OCI-LY7 (cell line): ENCODE results near the gene NLRC3. TPM values are rescaled to one million over a fixed set of nuclear protein-coding genes. Genes with fewer than 3 reads are reported as not detected.

Experiments
- BruUV-seq: library from RNA; stranded (reverse); fragments of 400-500 nt; replicated peaks from 2 replicates; lab custom pipeline; 2021; lab: Mats Ljungman, UMichigan
- CTCF ChIA-PET: fragments of 300-600 bp; sonication (Branson Sonifier 250); formaldehyde crosslinking; loops from one replicate; lab custom pipeline; 2022; ENCODE audit warnings: antibody characterized with exemption; ENCODE audit not compliant: unreplicated experiment; lab: Charles Lee
- POLR2A ChIA-PET: fragments of 300-600 bp; sonication (Branson Sonifier 250); formaldehyde crosslinking; loops from one replicate; lab custom pipeline; 2022; ENCODE audit warnings: antibody characterized with exemption; lab: Charles Lee
- DNase-seq: peaks from one replicate; pipeline ENCODE4 v3.0.0-alpha.2; 2015; ENCODE audit warnings: low spot score
- H2AFZ ChIP-seq: fragments of 200-600 bp; sonication (generic), shearing (Covaris generic); 2 replicates; pipeline ENCODE4 v1.6.1; 2014; ENCODE audit warnings: mild to moderate bottlenecking, antibody characterized with exemption, low read length, moderate library complexity
- H3K27ac ChIP-seq: fragments of 200-600 bp; sonication (generic); 2 replicates; pipeline ENCODE4 v1.5.1; 2014; ENCODE audit warnings: mixed run types, low read depth, mild to moderate bottlenecking, moderate library complexity, low read length, inconsistent platforms; ENCODE audit not compliant: poor library complexity, severe bottlenecking
- H3K36me3 ChIP-seq: fragments of 200-600 bp; sonication (generic); 2 replicates; pipeline ENCODE4 v1.6.1; 2014; ENCODE audit warnings: mild to moderate bottlenecking, antibody characterized with exemption, low read length, moderate library complexity, mixed read lengths; ENCODE audit not compliant: insufficient read depth
- H3K4me1 ChIP-seq: fragments of 200-600 bp; sonication (generic); 2 replicates; pipeline ENCODE4 v1.5.1; 2014; ENCODE audit warnings: mild to moderate bottlenecking, low read length; ENCODE audit not compliant: insufficient read depth, poor library complexity, severe bottlenecking
- H3K4me2 ChIP-seq: fragments of 200-600 bp; sonication (generic); 2 replicates; pipeline ENCODE4 v1.6.1; 2014; ENCODE audit warnings: mild to moderate bottlenecking, low read length
- H3K4me3 ChIP-seq: fragments of 200-600 bp; sonication (generic); 2 replicates; pipeline ENCODE4 v1.5.1; 2014; ENCODE audit warnings: mild to moderate bottlenecking, low read depth, low read length; ENCODE audit not compliant: poor library complexity, severe bottlenecking
- H3K79me2 ChIP-seq: fragments of 200-600 bp; sonication (generic); 2 replicates; pipeline ENCODE4 v1.6.1; 2016; ENCODE audit warnings: low read depth, mild to moderate bottlenecking, low read length, moderate library complexity, mixed read lengths; ENCODE audit not compliant: insufficient read depth
- H3K9me2 ChIP-seq: fragments of 200-600 bp; sonication (generic); 2 replicates; pipeline ENCODE4 v1.6.1; 2016; ENCODE audit warnings: mild to moderate bottlenecking, low read length, mixed read lengths; ENCODE audit not compliant: insufficient read depth
- H3K9me3 ChIP-seq: fragments of 200-600 bp; sonication (generic); 2 replicates; pipeline ENCODE4 v1.6.1; 2014; ENCODE audit warnings: mild to moderate bottlenecking, mixed run types, low read length, mixed read lengths
- H4K20me1 ChIP-seq: fragments of 200-600 bp; sonication (generic); 2 replicates; pipeline ENCODE4 v1.6.1; 2014; ENCODE audit warnings: mild to moderate bottlenecking, antibody characterized with exemption, low read length, moderate library complexity, mixed read lengths; ENCODE audit not compliant: insufficient read depth
- CTCF ChIP-seq: fragments of 200-600 bp; sonication (generic); conservative IDR thresholded peaks from 2 replicates; pipeline ENCODE4 v1.5.1; 2014; ENCODE audit warnings: mild to moderate bottlenecking, antibody characterized with exemption, low read length, moderate library complexity, mixed read lengths
- EZH2phosphoT487 ChIP-seq: fragments of 200-600 bp; sonication (generic); IDR thresholded peaks from 2 replicates; pipeline ENCODE4 v1.6.1; 2018; ENCODE audit warnings: low read depth, borderline replicate concordance, mild to moderate bottlenecking, mixed run types, antibody characterized with exemption, low read length, moderate library complexity, mixed read lengths
- intact Hi-C: fragments of 100-400 bp; cut with micrococcal nuclease; formaldehyde crosslinking; loops from one replicate; pipeline ENCODE4 v1.10.0; 2022; ENCODE audit not compliant: unreplicated experiment
- total RNA-seq, 2 experiments: library from RNA; depleted of rRNA in 1 of 2; stranded (reverse); fragments of >200 nt in 1 of 2; shearing (Covaris generic) in 1 of 2; gene quantifications; 2 replicates each; pipeline ENCODE4 v1.2.3, GENCODE V29; 2014 to 2022

NLRC3 gene
- total RNA-seq, 2 experiments from 2014 or later = 50.6 to 74.0 TPM

GRCh38 chr16:3592559-3592958, 15.4 kb upstream of the NLRC3 start:
- no peaks in the 10 kb centered on the region for H4K20me1 ChIP-seq
- H3K79me2 ChIP-seq = no peaks in the 10 kb centered on the region
- peaks cover 79% of the 10 kb centered on the region for H3K36me3 ChIP-seq
- ChIA-PET CTCF (interaction anchor here (1.4 kb wide), 1 partner anchor 15 kb away, joined by 3 read pairs; no protein-coding TSS in a partner anchor), POLR2A (no interaction called here)
- H2AFZ ChIP-seq = no peak overlapping the region
- BruUV-seq = no TSS peak
- DNase-seq = no peak
- TF ChIP-seq CTCF (0 out of 2 replicates have a peak, but pooled peaks have one; percentile 15), EZH2phosphoT487 (no peak)
- H3K4me1 ChIP-seq = peaks cover 18% of the 10 kb centered on the region
- no peak overlapping the region for H3K4me3 ChIP-seq
- H3K4me2 ChIP-seq = no peak overlapping the region
- intact Hi-C loops = no loop called here
- H3K9me2 ChIP-seq = no peaks in the 10 kb centered on the region
- no peak overlapping the region for H3K27ac ChIP-seq
- no peaks in the 10 kb centered on the region for H3K9me3 ChIP-seq

- H3K9me3 ChIP-seq = no peaks in the 10 kb centered on the region
- DNase-seq = no peak
- intact Hi-C loops = no loop called here
- no peaks in the 10 kb centered on the region for H4K20me1 ChIP-seq
- no peaks in the 10 kb centered on the region for H3K9me2 ChIP-seq
- H2AFZ ChIP-seq = no peak overlapping the region
- H3K4me3 ChIP-seq = no peak overlapping the region
- H3K79me2 ChIP-seq = 0 out of 2 replicates have a peak, but pooled peaks cover under 1% of the 10 kb centered on the region
- POLR2A ChIA-PET = no interaction called here
- H3K36me3 ChIP-seq = peaks cover 73% of the 10 kb centered on the region
- no TSS peak for BruUV-seq
- TF ChIP-seq CTCF (no peak), EZH2phosphoT487 (no peak)
- CTCF ChIA-PET = interaction anchor here (1.4 kb wide), 1 partner anchor 15 kb away, joined by 3 read pairs; no protein-coding TSS in a partner anchor
- no peak overlapping the region for H3K4me2 ChIP-seq
- no peak overlapping the region for H3K27ac ChIP-seq
- H3K4me1 ChIP-seq = peaks cover 23% of the 10 kb centered on the region
Measured at GRCh38 chr16:3591991-3592390, 14.8 kb upstream of the NLRC3 start.

- no peaks in the 10 kb centered on the region for H3K9me3 ChIP-seq
- no peak for DNase-seq
- no TSS peak for BruUV-seq
- H3K79me2 ChIP-seq = peaks cover 5% of the 10 kb centered on the region; the same call in 1 of the 2 replicates
- H3K4me3 ChIP-seq = no peak overlapping the region
- ChIA-PET CTCF (interaction anchor here (1.4 kb wide), 1 partner anchor 16 kb away, joined by 3 read pairs; no protein-coding TSS in a partner anchor), POLR2A (no interaction called here)
- H4K20me1 ChIP-seq = no peaks in the 10 kb centered on the region
- H3K36me3 ChIP-seq = peaks cover 69% of the 10 kb centered on the region
- no peak overlapping the region for H3K4me2 ChIP-seq
- H3K9me2 ChIP-seq = no peaks in the 10 kb centered on the region
- no peak overlapping the region for H2AFZ ChIP-seq
- intact Hi-C loops = no loop called here
- peaks cover 28% of the 10 kb centered on the region for H3K4me1 ChIP-seq
- TF ChIP-seq EZH2phosphoT487 (no peak), CTCF (no peak)
- no peak overlapping the region for H3K27ac ChIP-seq
Measured at GRCh38 chr16:3591436-3591803, 14.2 kb upstream of the NLRC3 start.
